ENCODE measurements around the gene BPIFB4.
"Not testable (repeated sequence)": the region's sequence is repeated elsewhere in the genome, so short reads cannot be mapped to it uniquely, and the experiment has no call there.

BPIFB4 gene

GRCh38 chr20:33091147-33091546 lies 11.7 kb downstream of the BPIFB4 start:
- no peak for DNase-seq

DNA sequence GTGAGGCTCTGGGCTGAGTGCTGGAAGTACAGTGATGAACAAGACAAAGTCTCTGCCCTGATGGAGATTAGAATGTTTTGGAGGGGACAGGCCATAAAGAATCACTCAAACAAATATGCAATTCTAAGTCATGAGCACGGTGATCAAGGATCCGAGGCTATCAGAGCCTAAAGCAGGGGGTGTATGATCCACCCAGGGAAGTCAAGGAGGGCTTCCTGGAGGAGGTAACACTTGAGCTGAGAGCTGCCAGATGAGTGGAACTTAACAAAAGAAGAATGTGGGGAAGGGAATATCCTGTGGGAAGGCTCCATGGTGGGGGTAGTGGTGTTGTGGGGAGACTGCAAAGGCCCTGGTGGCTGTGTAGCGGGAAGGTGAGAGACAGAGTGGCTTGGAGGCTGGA lies 12.2 kb downstream of the BPIFB4 start:
- no peak for DNase-seq

DNA sequence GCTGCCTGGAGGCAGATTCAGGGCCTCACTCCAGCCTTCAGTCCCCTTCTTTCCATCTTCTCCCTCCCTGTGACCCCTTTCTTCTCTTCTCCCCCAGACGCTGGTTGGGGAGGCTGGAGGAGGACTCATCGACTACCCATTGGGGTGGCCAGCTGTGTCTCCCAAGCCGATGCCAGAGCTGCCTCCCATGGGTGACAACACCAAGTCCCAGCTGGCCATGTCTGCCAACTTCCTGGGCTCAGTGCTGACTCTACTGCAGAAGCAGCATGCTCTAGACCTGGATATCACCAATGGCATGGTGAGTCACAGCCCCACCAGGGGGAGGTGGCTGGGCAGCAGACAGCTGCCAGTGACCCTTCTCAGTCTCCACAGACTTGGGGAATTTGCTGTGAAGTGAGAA lies 12.9 kb downstream of the BPIFB4 start:
- no peak for DNase-seq

DNA sequence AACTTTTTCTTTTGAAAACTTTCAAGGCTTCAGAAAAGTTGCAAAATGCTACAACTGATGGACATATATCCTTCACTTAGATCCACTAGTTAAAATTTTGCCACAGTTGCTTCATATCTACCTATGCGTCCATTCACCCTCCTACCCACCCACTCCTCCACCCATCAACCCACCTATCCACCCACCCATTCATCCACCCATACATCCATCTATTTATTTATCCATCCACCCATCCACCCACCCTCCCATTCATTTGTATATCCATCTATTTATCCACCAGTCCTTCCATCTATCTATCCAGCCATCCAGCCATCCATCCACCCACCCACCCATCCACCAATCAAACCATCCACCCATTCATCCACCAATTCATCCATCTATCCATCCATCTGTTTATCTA lies 13.6 kb downstream of the BPIFB4 start:
- no peak for DNase-seq

GRCh38 chr20:33093582-33093981 lies 14.1 kb downstream of the BPIFB4 start:
- DNase-seq, result no peak

- DNase-seq, result no peak
Measured at GRCh38 chr20:33095249-33095648, 15.8 kb downstream of the BPIFB4 start.

GRCh38 chr20:33095902-33096584 lies 16.6 kb downstream of the BPIFB4 start:
- peak in 1 of 5 experiments; percentile 51 for DNase-seq

DNA sequence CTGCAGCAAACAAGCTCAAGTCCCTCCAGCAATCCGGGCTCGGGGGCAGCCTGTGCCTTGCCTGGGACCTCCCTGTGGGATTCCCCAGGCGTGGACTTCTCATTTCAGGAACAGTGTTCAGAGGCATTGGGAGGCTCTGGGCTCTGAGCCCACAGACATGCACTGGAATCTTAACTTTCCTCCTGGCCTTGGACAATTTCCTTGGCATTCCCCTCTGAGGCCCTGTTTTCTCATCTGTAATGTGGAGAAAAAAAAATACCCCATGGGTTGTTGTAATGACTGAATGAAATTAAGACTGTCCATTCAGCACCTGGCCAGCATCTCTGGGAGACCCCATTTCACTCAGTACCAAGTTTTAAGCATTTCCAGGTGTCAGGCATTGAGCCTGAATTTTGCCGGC lies 17.6 kb downstream of the BPIFB4 start:
- no peak for DNase-seq

DNA sequence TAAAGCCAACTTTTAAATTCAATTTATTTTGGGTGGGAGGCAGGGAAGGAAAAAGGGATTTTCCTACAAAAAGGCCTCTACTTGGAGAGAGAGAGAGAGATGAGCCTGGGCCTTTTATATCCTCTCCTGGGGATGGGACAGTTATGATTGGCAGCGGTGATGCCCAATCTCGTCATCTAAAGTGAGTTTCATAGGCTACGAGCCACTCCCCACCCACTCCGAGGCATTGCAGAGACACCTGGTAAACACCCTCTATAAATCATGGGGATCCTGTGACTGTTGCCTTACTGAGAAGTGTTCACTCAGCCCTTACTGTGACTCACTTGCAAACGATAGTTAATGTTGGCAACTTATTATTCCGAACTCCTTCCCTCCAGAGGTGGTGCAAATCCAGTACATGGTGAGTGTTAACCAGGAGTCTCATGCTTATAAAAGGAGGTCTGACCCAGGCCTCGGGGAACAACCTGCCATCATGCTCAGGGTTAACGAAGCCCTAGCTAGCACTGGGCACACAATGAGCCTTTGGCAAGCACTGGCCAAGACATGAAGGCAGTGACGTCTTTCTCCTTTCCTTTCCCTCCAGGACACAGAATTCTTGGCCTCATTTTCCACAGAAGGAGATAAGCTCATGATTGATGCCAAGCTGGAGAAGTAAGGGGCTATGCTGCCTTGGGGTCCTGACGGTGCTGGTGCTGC lies 20.5 kb downstream of the BPIFB4 start:
- no peak for DNase-seq

DNA sequence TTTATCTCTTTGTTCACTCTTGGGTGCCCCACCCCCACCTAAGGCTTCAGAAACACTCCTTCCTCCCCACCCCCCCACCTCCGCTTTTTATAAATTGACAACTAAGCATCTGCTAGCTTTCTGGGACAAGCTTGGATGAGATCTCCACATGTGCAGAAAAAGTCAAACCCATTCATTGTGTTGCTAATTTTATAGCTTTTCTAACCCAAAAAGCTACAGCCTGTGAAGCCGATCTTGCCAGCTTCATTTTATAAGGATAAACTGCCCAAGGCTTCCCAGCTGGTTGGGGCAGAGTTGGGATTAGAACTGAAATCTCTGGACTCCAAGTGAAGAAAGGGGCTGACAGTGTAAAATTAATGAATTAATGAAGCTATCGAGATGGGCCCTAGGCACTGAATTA lies 24.1 kb downstream of the BPIFB4 start:
- no peak for DNase-seq

DNA sequence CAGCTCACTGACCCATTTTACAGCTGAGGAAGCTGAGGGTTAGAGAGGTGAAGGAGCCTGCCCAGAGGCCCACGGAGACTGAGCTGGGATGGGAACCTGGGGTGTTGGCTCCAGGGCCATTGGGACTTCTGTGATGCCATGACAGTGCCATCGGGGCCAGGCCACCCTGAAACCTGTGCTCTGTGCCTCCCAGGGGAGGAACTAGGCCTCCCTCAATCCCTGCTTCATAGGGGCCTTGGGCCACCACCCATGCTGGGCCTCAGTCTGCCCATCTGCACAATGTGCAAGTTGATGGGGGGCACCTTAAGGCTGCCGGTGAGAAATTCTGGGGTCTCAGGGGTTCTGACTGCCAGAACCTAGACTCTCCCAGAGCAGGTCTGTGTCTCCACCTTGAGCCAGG lies 24.9 kb downstream of the BPIFB4 start:
- DNase-seq, result no peak

DNA sequence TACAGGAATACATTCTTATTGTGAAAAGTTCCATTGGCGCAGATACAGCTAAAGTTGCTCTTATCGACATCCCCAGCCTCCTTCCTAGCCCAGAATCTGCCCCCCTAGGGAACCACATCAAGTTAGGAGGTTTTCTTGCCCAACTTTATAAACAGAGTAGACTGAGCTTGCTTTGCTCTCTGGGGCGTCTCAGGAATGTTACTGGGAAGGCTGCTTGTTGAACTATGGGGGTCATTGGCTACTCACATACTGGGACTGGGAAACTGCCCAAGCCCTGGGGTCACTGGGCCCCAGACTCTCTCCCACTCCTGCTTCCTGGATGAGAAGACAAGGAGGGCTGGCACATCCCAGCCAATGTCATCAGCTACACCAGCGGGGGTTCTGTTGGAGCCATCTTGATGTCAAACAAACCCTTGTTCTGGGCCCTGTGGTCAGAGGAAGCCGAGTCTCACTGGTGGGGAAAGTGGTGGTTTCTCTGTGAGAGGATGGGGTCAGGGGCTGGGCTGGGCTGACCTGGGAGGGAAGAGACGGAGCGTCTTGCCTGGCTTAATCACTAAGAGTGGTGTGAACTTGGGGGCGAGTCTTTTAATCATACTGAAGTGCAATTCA lies 26.0 kb downstream of the BPIFB4 start:
- DNase-seq, result no peak

DNA sequence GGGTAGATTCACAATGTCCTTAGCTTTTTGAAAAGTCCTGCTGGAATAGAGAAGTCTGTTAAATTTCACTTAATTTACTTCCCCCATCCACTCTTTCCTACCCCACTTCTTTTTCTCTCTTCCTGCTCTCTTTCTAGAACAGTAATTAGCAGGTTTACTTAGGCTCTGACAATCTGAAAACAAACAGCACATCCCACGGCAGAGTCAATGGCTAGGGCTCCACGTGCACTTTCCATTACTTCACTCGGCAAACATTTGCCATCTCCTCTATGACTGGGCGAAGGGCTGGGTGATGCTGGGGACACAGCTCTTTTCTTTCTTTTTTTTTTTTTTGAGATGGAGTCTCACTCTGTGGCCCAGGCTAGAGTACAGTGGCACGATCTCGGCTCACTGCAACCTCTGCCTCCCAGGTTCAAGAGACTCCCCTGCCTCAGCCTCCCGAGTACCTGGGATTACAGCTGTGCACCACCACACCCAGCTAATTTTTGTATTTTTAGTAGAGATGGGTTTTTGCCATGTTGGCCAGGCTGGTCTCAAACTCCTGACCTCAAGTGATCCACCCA lies 26.7 kb downstream of the BPIFB4 start:
- not testable (repeated sequence) for DNase-seq

DNA sequence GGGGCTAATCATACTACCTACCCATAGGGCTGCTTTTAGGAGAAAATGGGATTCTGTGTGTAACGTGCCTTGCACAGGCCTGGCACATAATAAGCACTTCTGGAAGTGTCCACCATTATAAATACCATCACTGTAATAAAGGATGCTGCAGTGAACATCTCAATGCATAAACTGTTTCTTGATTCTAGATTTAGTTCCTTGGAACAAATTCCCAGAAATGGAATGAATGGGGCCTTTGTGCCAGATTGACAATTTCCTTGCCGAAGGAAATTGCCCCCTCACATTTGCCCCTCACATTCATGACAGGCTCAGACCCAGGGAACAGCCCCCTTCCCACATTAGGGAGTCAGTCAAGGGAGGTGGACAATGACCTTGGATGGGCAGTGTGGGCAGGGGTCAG lies 29.2 kb downstream of the BPIFB4 start:
- no peak for DNase-seq

DNA sequence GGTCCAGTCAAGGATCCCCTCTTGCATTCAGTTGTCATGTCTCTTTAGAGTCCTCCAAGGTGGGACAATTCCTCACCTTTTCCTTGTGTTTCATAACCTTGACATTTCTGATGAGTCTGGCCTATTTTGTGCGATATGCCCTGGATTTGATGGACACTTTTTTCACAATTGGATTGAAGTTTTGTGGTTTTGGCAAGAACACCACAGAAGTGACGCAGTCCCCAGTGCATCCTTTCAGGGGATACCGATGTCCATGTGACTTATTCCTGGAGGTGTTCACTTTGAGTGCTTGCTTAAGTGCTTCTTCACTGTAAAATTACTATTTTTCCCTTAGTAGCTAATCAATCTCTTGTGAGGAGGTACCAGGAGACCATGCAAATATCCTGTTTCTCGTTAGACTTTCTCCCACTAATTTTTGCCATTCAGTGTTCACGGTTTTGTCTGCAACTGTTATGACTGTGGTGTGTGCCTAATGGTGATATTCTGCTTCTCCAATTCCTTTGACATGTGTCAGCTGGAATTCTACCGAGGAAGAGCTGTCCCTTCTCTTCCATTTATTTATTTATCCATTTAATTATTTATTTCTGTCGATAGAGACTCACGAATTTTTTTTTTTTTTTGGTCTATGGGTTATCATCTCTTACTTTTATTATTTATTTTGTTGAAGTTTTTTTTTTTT lies 30.8 kb downstream of the BPIFB4 start:
- DNase-seq, result no peak

DNA sequence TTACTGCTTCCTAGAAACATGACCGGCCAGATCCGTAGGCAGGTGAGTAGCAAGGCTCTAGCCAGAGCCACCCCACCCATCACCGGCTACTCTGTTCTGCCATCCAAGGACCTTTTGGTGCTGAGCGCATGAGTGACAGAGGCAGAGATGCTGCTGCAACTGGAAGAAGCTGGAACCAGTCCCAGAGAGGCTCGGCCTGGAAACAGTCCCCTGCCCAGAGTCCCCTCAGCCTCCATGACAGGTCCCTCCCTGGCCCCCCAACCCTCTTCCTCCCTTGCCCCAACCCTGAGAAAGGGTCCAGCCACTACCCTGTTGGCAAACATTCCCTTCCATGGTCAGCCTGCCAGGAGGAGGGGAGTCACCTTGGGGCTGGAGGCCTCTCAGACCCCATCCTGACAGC lies 31.9 kb downstream of the BPIFB4 start:
- DNase-seq, result no peak

- DNase-seq, result no peak
Measured at GRCh38 chr20:33112547-33113386, 33.3 kb downstream of the BPIFB4 start.

- no peak for DNase-seq
Measured at GRCh38 chr20:33113387-33113908, 34.0 kb downstream of the BPIFB4 start.

DNA sequence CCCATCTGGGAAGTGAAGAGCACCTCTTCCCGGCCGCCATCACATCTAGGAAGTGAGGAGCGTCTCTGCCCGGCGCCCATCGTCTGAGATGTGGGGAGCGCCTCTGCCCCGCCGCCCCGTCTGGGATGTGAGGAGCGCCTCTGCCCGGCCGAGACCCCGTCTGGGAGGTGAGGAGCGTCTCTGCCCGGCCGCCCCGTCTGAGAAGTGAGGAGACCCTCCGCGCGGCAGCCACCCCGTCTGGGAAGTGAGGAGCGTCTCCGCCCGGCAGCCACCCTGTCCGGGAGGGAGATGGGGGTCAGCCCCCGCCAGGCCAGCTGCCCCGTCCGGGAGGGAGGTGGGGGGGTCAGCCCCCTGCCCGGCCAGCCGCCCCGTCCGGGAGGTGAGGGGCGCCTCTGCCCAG lies 36.1 kb downstream of the BPIFB4 start:
- not testable (repeated sequence) for DNase-seq

DNA sequence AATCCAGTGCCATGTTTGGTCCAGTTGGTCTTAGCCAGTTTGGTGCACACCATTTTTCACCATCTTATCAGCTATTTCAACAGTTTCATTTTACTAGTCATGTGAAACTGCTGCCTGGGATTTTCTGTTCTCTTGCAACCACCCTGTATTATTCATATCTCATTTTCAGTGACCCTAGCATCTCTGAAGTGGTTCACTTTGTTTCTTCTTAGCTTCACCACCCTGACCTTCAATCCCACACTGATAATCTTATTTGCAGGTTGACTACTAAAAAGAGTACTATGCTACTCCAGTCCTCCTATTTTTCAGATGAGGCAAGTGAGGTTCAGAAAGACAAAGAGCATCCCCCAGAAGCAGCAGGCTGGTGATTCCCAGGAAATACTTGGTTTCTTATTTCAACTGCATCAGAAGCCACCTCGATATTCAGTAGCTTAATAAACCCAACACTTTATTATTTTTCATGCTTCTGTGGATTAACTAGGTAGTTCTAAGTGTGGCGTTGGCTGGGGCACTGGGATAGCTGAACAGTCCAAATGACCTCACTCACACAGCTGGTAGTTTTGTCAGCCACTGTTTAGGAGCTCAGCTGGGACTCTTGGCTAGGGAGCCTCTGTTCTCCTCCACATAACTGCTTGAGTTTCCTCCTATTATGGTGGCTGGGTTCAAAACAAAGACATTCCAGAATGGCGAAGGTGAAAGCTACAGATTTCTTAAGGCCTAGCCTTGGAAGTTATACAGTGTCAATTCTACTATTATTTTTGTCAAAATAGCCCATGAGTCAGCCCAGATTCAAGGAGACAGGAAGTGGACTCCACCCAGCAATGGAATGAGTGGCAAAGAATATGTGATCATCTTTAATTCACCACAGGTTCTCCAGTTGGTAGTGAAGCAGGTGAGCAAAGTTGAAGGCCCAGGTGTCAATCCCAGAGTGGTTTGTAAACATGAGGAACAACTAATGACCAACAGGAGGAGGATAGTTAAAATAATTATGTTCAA lies 40.6 kb downstream of the BPIFB4 start:
- DNase-seq, result no peak

- DNase-seq, result no peak
Measured at GRCh38 chr20:33120934-33121333, 41.5 kb downstream of the BPIFB4 start.

Data from T-helper 2 cell (primary cell).